Smooth muscle cell (in vitro differentiated cells): ENCODE data around the gene ORM2. TPM values are rescaled to one million over a fixed set of nuclear protein-coding genes. Genes with fewer than 3 reads are reported as not detected.
"Not testable (repeated sequence)": the region's sequence is repeated elsewhere in the genome, so short reads cannot be mapped to it uniquely, and the experiment has no call there.

ENCODE experiments used
- DNase-seq: peaks from one replicate; lab custom pipeline; 2025; ENCODE audit not compliant: unreplicated experiment; lab: John Stamatoyannopoulos, UW
- H2AFZ ChIP-seq: fragments of 200-600 bp; sonication (generic); 2 replicates; pipeline ENCODE4 v1.6.0; 2016; ENCODE audit warnings: antibody characterized with exemption, low read depth, mild to moderate bottlenecking
- H3F3A ChIP-seq: fragments of 200-600 bp; sonication (generic); 2 replicates; pipeline ENCODE4 v1.6.0; 2017; ENCODE audit warnings: antibody characterized with exemption, low read depth
- H3K27ac ChIP-seq: fragments of 200-600 bp; sonication (generic); 2 replicates; pipeline ENCODE4 v1.5.1; 2016; ENCODE audit warnings: low read depth, mild to moderate bottlenecking
- H3K27me3 ChIP-seq: fragments of 200-600 bp; sonication (generic); 2 replicates; pipeline ENCODE4 v1.6.1; 2016; ENCODE audit warnings: low read depth, mild to moderate bottlenecking
- H3K36me3 ChIP-seq: fragments of 200-600 bp; sonication (generic); 2 replicates; pipeline ENCODE4 v1.5.1; 2016; ENCODE audit warnings: low read depth
- H3K4me1 ChIP-seq: fragments of 200-600 bp; sonication (generic); 2 replicates; pipeline ENCODE4 v1.5.1; 2016; ENCODE audit warnings: low read depth
- H3K4me2 ChIP-seq: fragments of 200-600 bp; sonication (generic); 2 replicates; pipeline ENCODE4 v1.6.0; 2016; ENCODE audit warnings: mild to moderate bottlenecking
- H3K4me3 ChIP-seq: fragments of 200-600 bp; sonication (generic); 2 replicates; pipeline ENCODE4 v1.5.1; 2016; ENCODE audit warnings: mild to moderate bottlenecking
- H3K79me2 ChIP-seq: fragments of 200-600 bp; sonication (generic); 2 replicates; pipeline ENCODE4 v1.6.0; 2016; ENCODE audit warnings: low read depth, mild to moderate bottlenecking
- H3K9ac ChIP-seq: fragments of 200-600 bp; sonication (generic); 2 replicates; pipeline ENCODE4 v1.6.0; 2016; ENCODE audit warnings: low read depth
- H3K9me3 ChIP-seq: fragments of 200-600 bp; sonication (generic); replicated peaks from 2 replicates; pipeline ENCODE4 v1.5.1; 2016; ENCODE audit warnings: low read depth
- H4K20me1 ChIP-seq: fragments of 200-600 bp; sonication (generic); 2 replicates; pipeline ENCODE4 v1.6.0; 2016; ENCODE audit warnings: low read depth
- CTCF ChIP-seq: fragments of 200-600 bp; sonication (generic); IDR thresholded peaks from 2 replicates; pipeline ENCODE4 v1.5.1; 2017; ENCODE audit warnings: borderline replicate concordance, mild to moderate bottlenecking, antibody characterized with exemption; ENCODE audit not compliant: insufficient read depth, poor library complexity, severe bottlenecking
- WGBS: methylation state at CpG from one replicate; pipeline ENCODE4 v1.1.7; 2016; ENCODE audit warnings: low lambda C conversion rate; 5-methylcytosine and 5-hydroxymethylcytosine counted together
- polyA plus RNA-seq: library from polyadenylated mRNA; unstranded; fragments of >200 nt; fragmentation: Nextera tagmentation; extraction: Ambion mirVana; gene quantifications from 2 replicates; pipeline ENCODE4 v1.2.1, GENCODE V29; 2016
- total RNA-seq: library from RNA; depleted of rRNA; stranded (reverse); fragments of >200 nt; gene quantifications from 2 replicates; pipeline ENCODE4 v1.2.3, GENCODE V29; 2014

ORM2 gene
- total RNA-seq (0.27 TPM in 1 of 2 replicates, not detected in the other), polyA plus RNA-seq (not detected in 2 replicates)

- H3K36me3 ChIP-seq, H3F3A ChIP-seq, H3K9me3 ChIP-seq, H3K4me1 ChIP-seq, H3K27ac ChIP-seq, H3K4me2 ChIP-seq, H3K79me2 ChIP-seq, H3K27me3 ChIP-seq, H4K20me1 ChIP-seq, H2AFZ ChIP-seq, H3K4me3 ChIP-seq, DNase-seq, H3K9ac ChIP-seq: not testable (repeated sequence)
- WGBS, result no CpG with 5 or more reads among the region's 10 CpGs
These were observed at the start of gene ORM2 for GRCh38 chr9:114329625-114330022. TSS of gene ORM2 (plus strand) at chr9:114329869. CDS start at chr9:114329905, 36 bp downstream.

GRCh38 chr9:114280636-114281472, 48.8 kb upstream of the ORM2 start:
- Histone ChIP-seq H3K4me2 (peak overlapping the region; percentile 49), H3K27ac (peak overlapping the region; percentile 96), H3K4me1 (peaks cover 7% of the 10 kb centered on the region), H3K4me3 (no peak overlapping the region), H3K79me2 (no peaks in the 10 kb centered on the region), H3K9ac (peak overlapping the region; percentile 69), H3K27me3 (no peaks in the 10 kb centered on the region), H4K20me1 (no peaks in the 10 kb centered on the region), H2AFZ (no peak overlapping the region), H3K36me3 (no peaks in the 10 kb centered on the region), H3K9me3 (no peaks in the 10 kb centered on the region), H3F3A (peaks cover 31% of the 10 kb centered on the region)
- 81% methylated on average over 8 of the region's 8 CpGs for WGBS
- no peak for TF ChIP-seq CTCF
- DNase-seq, result no peak

- DNase-seq, result peak; percentile 47
- peak overlapping the region; percentile 87 for H3K9ac ChIP-seq
- no peaks in the 10 kb centered on the region for H3K36me3 ChIP-seq
- no peak for TF ChIP-seq CTCF
- H2AFZ ChIP-seq, result no peak overlapping the region
- 55% methylated on average over 12 of the region's 12 CpGs for WGBS
- H3K27me3 ChIP-seq, result no peaks in the 10 kb centered on the region
- H3K4me1 ChIP-seq, result peaks cover 11% of the 10 kb centered on the region
- no peaks in the 10 kb centered on the region for H3K79me2 ChIP-seq
- peaks cover 28% of the 10 kb centered on the region for H3F3A ChIP-seq
- H3K4me3 ChIP-seq, result no peak overlapping the region
- peak overlapping the region; percentile 96 for H3K27ac ChIP-seq
- H3K9me3 ChIP-seq, result no peaks in the 10 kb centered on the region
- H3K4me2 ChIP-seq, result peak overlapping the region; percentile 49
- no peaks in the 10 kb centered on the region for H4K20me1 ChIP-seq
These were observed 48.1 kb upstream of the ORM2 start for GRCh38 chr9:114281473-114282103.

GRCh38 chr9:114282104-114282485, 47.6 kb upstream of the ORM2 start:
- no peak for TF ChIP-seq CTCF
- peak overlapping the region; percentile 43 for H3K4me2 ChIP-seq
- no peak overlapping the region for H2AFZ ChIP-seq
- H3K4me3 ChIP-seq, result no peak overlapping the region
- H4K20me1 ChIP-seq, result no peaks in the 10 kb centered on the region
- peak overlapping the region; percentile 96 for H3K27ac ChIP-seq
- 95% methylated on average over 3 of the region's 10 CpGs for WGBS
- no peaks in the 10 kb centered on the region for H3K9me3 ChIP-seq
- no peaks in the 10 kb centered on the region for H3K27me3 ChIP-seq
- H3F3A ChIP-seq, result peaks cover 24% of the 10 kb centered on the region
- no peaks in the 10 kb centered on the region for H3K79me2 ChIP-seq
- no peak for DNase-seq
- peak overlapping the region; percentile 87 for H3K9ac ChIP-seq
- H3K36me3 ChIP-seq, result no peaks in the 10 kb centered on the region
- H3K4me1 ChIP-seq, result peaks cover 11% of the 10 kb centered on the region
